B cell (primary cell): Measurements from ENCODE around the gene SMARCA4.

Source experiments
- CTCF ChIP-seq: fragments of 200-600 bp; IDR thresholded peaks from one replicate; pipeline ENCODE4 v1.8.0; 2022; ENCODE audit warnings: antibody characterized with exemption, mild to moderate bottlenecking
- EZH2 ChIP-seq: IDR thresholded peaks from 2 replicates; pipeline ENCODE4 v1.6.1; 2012; ENCODE audit warnings: borderline replicate concordance, low read depth, mild to moderate bottlenecking, moderate library complexity, low read length; ENCODE audit not compliant: insufficient read depth, poor library complexity, severe bottlenecking

- TF ChIP-seq CTCF (no peak), EZH2 (no peak)
These were observed 42.5 kb upstream of the SMARCA4 start for GRCh38 chr19:10918359-10918758.
